Endothelial cell of umbilical vein (primary cell): ENCODE measurements around the gene SCUBE3. TPM values are rescaled to one million over a fixed set of nuclear protein-coding genes. Genes with fewer than 3 reads are reported as not detected.

Experiments
- BruUV-seq: library from RNA; stranded (reverse); fragments of 400-500 nt; replicated peaks from 2 replicates; lab custom pipeline; 2021; lab: Mats Ljungman, UMichigan
- CTCF ChIA-PET: fragments of 300-600, 350-600 bp; sonication (Branson Sonifier 250); formaldehyde crosslinking; loops from one replicate; lab custom pipeline; 2021; ENCODE audit warnings: antibody characterized with exemption, inconsistent platforms; lab: Charles Lee
- POLR2A ChIA-PET: fragments of 300-600, 350-600 bp; sonication (Branson Sonifier 250); formaldehyde crosslinking; loops from one replicate; lab custom pipeline; 2021; ENCODE audit warnings: antibody characterized with exemption, inconsistent platforms; lab: Charles Lee
- DNase-seq: peaks from one replicate; pipeline ENCODE4 v3.0.0-alpha.2; 2011; ENCODE audit warnings: low read depth, low spot score
- FAIRE-seq: peaks from 2 replicates; lab custom pipeline; 2011; peaks lifted over from hg19 to GRCh38; lab: Jason Lieb, UNC
- H2AFZ ChIP-seq: 2 replicates; pipeline ENCODE4 v1.6.0; 2012; ENCODE audit warnings: low read depth, low read length, control low read depth, inconsistent platforms
- H3K27ac ChIP-seq: 2 replicates; pipeline ENCODE4 v1.5.1; 2011; ENCODE audit warnings: low read depth, mild to moderate bottlenecking, control low read depth, low read length, moderate library complexity; ENCODE audit not compliant: insufficient read depth
- H3K27me3 ChIP-seq, 2 experiments: 2 replicates each; pipeline versions ENCODE4 v1.6.0 to v1.6.1; 2011; ENCODE audit warnings: low read length in 2 of 2, mixed read lengths in 1 of 2; ENCODE audit not compliant: control insufficient read depth in 2 of 2, insufficient read depth in 2 of 2
- H3K36me3 ChIP-seq, 2 experiments: 2 replicates in 1 of 2; 3 replicates in 1 of 2; pipeline ENCODE4 v1.5.1; 2011; ENCODE audit warnings: low read length in 2 of 2, mild to moderate bottlenecking in 1 of 2, moderate library complexity in 1 of 2; ENCODE audit not compliant: control insufficient read depth in 2 of 2, insufficient read depth in 2 of 2; ENCODE audit errors: extremely low read depth in 1 of 2
- H3K4me1 ChIP-seq: 3 replicates; pipeline ENCODE4 v1.5.1; 2011; ENCODE audit warnings: mild to moderate bottlenecking, low read length; ENCODE audit not compliant: control insufficient read depth, insufficient read depth; ENCODE audit errors: extremely low read depth
- H3K4me2 ChIP-seq: 2 replicates; pipeline ENCODE4 v1.6.1; 2011; ENCODE audit warnings: low read length, control low read depth, mixed read lengths; ENCODE audit not compliant: insufficient read depth
- H3K4me3 ChIP-seq, 3 experiments: fragments of 200-600 bp in 1 of 3; sonication (generic), shearing (Covaris generic) in 1 of 3; replicated peaks in 1 of 3; 2 replicates each; pipeline ENCODE4 v1.5.1; 2011 to 2016; ENCODE audit warnings: control low read depth in 3 of 3, low read length in 3 of 3, mild to moderate bottlenecking in 2 of 3, inconsistent platforms in 1 of 3, low read depth in 1 of 3, moderate library complexity in 1 of 3; ENCODE audit not compliant: insufficient read depth in 1 of 3
- H3K79me2 ChIP-seq: 2 replicates; pipeline ENCODE4 v1.6.0; 2012; ENCODE audit warnings: low read length, inconsistent platforms; ENCODE audit not compliant: control insufficient read depth, insufficient read depth
- H3K9ac ChIP-seq: replicated peaks from 2 replicates; pipeline ENCODE3; 2011; ENCODE audit warnings: low read length, control low read depth; ENCODE audit not compliant: insufficient read depth; ENCODE audit errors: extremely low read depth
- H3K9me1 ChIP-seq: replicated peaks from 3 replicates; pipeline ENCODE4 v1.6.0; 2011; ENCODE audit warnings: mild to moderate bottlenecking, low read length; ENCODE audit not compliant: control insufficient read depth, insufficient read depth; ENCODE audit errors: extremely low read depth
- H3K9me3 ChIP-seq: replicated peaks from 2 replicates; pipeline ENCODE4 v1.5.1; 2012; ENCODE audit warnings: low read length, inconsistent platforms; ENCODE audit not compliant: control insufficient read depth, insufficient read depth
- H4K20me1 ChIP-seq: replicated peaks from 2 replicates; pipeline ENCODE3; 2011; ENCODE audit warnings: mild to moderate bottlenecking, low read length; ENCODE audit not compliant: control insufficient read depth, insufficient read depth; ENCODE audit errors: extremely low read depth
- CTCF ChIP-seq, 2 donors: IDR thresholded peaks; 1 replicate in 1 of 2; 2 replicates in 1 of 2; pipeline ENCODE4 v1.5.1; 2011; ENCODE audit warnings: low read length in 2 of 2, mild to moderate bottlenecking in 2 of 2, moderate library complexity in 2 of 2, control low read depth in 1 of 2, inconsistent platforms in 1 of 2, low read depth in 1 of 2; ENCODE audit not compliant: insufficient read depth in 1 of 2; ENCODE audit errors: extremely low read depth in 1 of 2
- EZH2 ChIP-seq: IDR thresholded peaks from 2 replicates; pipeline ENCODE4 v1.6.1; 2012; ENCODE audit warnings: borderline replicate concordance, low read depth, mild to moderate bottlenecking, moderate library complexity, low read length, inconsistent platforms; ENCODE audit not compliant: severe bottlenecking
- FOS ChIP-seq: IDR thresholded peaks from 2 replicates; pipeline ENCODE4 v1.6.1; 2011; ENCODE audit warnings: mild to moderate bottlenecking, low read length, moderate library complexity, borderline replicate concordance; ENCODE audit not compliant: insufficient read depth
- GATA2 ChIP-seq: IDR thresholded peaks from 2 replicates; pipeline ENCODE4 v1.7.0; 2011; ENCODE audit warnings: low read depth, mild to moderate bottlenecking, moderate library complexity, mixed read lengths, low read length; ENCODE audit not compliant: insufficient read length, insufficient read depth
- JUN ChIP-seq: IDR thresholded peaks from 2 replicates; pipeline ENCODE4 v1.6.1; 2011; ENCODE audit warnings: borderline replicate concordance, low read depth; ENCODE audit not compliant: insufficient read length, insufficient read depth
- MAX ChIP-seq: IDR thresholded peaks from 2 replicates; pipeline ENCODE4 v1.6.1; 2011; ENCODE audit not compliant: insufficient read depth, insufficient read length
- MYC ChIP-seq: IDR thresholded peaks from one replicate; pipeline ENCODE4 v1.6.1; 2011; ENCODE audit warnings: mild to moderate bottlenecking, low read depth, low read length
- POLR2A ChIP-seq: IDR thresholded peaks from 2 replicates; pipeline ENCODE4 v1.6.1; 2012; ENCODE audit warnings: low read depth, mild to moderate bottlenecking, control low read depth, low read length
- POLR2AphosphoS5 ChIP-seq: IDR thresholded peaks from 2 replicates; pipeline ENCODE4 v1.6.1; 2012; ENCODE audit warnings: low read depth, mild to moderate bottlenecking, control low read depth, low read length, moderate library complexity; ENCODE audit not compliant: insufficient read depth
- dilution Hi-C: fragments of 300-500 bp; cut with MboI; formaldehyde crosslinking; loops from one replicate; pipeline ENCODE4 v1.15.0; 2019; ENCODE audit warnings: low sequenced_read_pairs; ENCODE audit not compliant: extremely low pct_ligation_motif_present
- intact Hi-C: fragments of 100-400 bp; cut with micrococcal nuclease; formaldehyde crosslinking; loops from one replicate; pipeline ENCODE4 v1.10.0; 2022
- polyA plus RNA-seq, 4 experiments: library from polyadenylated mRNA; depleted of rRNA in 3 of 4; stranded (reverse) in 3 of 4; unstranded in 1 of 4; fragments of >200 nt; gene quantifications; 2 replicates each; pipeline versions ENCODE4 v1.2.1 to v1.2.3, GENCODE V29; 2011 to 2012; ENCODE audit warnings: missing spikeins in 1 of 4
- total RNA-seq: library from RNA; stranded (reverse); gene quantifications from 2 replicates; pipeline ENCODE4 v1.2.3, GENCODE V29; 2021

SCUBE3 gene
- total and polyA plus RNA-seq, 2 donors (not counting 3 experiments of a cell fraction or from before 2014, with no cell fraction given): 1.1 to 1.5 TPM

GRCh38 chr6:35238843-35239289 is 25.1 kb downstream of the SCUBE3 start:
- dilution Hi-C loops: no loop called here
- Histone ChIP-seq H3K36me3 (no peaks in the 10 kb centered on the region), H3K9me1 (no peaks in the 10 kb centered on the region), H3K4me2 (peak overlapping the region; percentile 17), H3K27ac (peak overlapping the region; percentile 25), H3K4me3 (no peak overlapping the region), H3K79me2 (no peaks in the 10 kb centered on the region), H4K20me1 (no peaks in the 10 kb centered on the region), H3K9me3 (no peaks in the 10 kb centered on the region), H3K27me3 (no peaks in the 10 kb centered on the region), H3K4me1 (peaks cover 20% of the 10 kb centered on the region), H2AFZ (peak overlapping the region; percentile 36), H3K9ac (no peak overlapping the region)
- peak; percentile 92 for DNase-seq
- intact Hi-C loops: loop anchor here (2.0 kb wide), 1 partner anchor 98 kb away; the partner anchor contains the start of gene TCP11
- TF ChIP-seq POLR2AphosphoS5 (peak; percentile 64), FOS (no peak), POLR2A (no peak), JUN (no peak)
- ChIA-PET POLR2A (no interaction called here), CTCF (interaction anchor here (0.8 to 7.8 kb wide), 11 partner anchors 8 to 252 kb away, joined by 3 to 181 read pairs (median 21); partner anchors contain the start of genes SCUBE3, TCP11 and ZNF76)
- BruUV-seq: no TSS peak
- FAIRE-seq: peak; percentile 85

- Histone ChIP-seq H3K9me3 (no peaks in the 10 kb centered on the region), H3K36me3 (no peaks in the 10 kb centered on the region), H3K9ac (no peak overlapping the region), H2AFZ (no peak overlapping the region), H3K4me1 (peaks cover 20% of the 10 kb centered on the region), H3K27ac (no peak overlapping the region), H3K4me3 (no peak overlapping the region), H4K20me1 (no peaks in the 10 kb centered on the region), H3K27me3 (no peaks in the 10 kb centered on the region), H3K9me1 (no peaks in the 10 kb centered on the region), H3K4me2 (no peak overlapping the region), H3K79me2 (no peaks in the 10 kb centered on the region)
- no peak for TF ChIP-seq JUN
- TF ChIP-seq MAX: no peak
- no peak for TF ChIP-seq POLR2A
- TF ChIP-seq MYC: no peak
- no peak for TF ChIP-seq EZH2
- no peak for TF ChIP-seq CTCF (IDR thresholded peaks at IDR 0.05; ENCODE audit: extremely low read depth in 1 of 2, insufficient read depth in 1 of 2, low read depth in 1 of 2, low read length in 2 of 2)
- no peak for TF ChIP-seq GATA2
- no peak for TF ChIP-seq POLR2AphosphoS5
- no peak for TF ChIP-seq FOS
- dilution Hi-C loops: no loop called here
- BruUV-seq: no TSS peak
- ChIA-PET POLR2A (no interaction called here), CTCF (interaction anchor here (0.8 to 7.8 kb wide), 18 partner anchors 9 to 780 kb away, joined by 3 to 181 read pairs (median 12); partner anchors contain the start of genes BLTP3A, SCUBE3, TCP11 and ZNF76)
- intact Hi-C loops: loop anchor here (2.0 kb wide), 1 partner anchor 99 kb away; the partner anchor contains the start of gene TCP11
- FAIRE-seq (peak; percentile 54), DNase-seq (peak; percentile 13)
Observed at GRCh38 chr6:35239581-35239980, 25.8 kb downstream of the SCUBE3 start.
